ENCODE measurements around the gene RPP14. TPM values are rescaled to one million over a fixed set of nuclear protein-coding genes. Genes with fewer than 3 reads are reported as not detected.
A peak's percentile ranks its signal among the peaks of the same experiment; 100 is the strongest.
"Not testable (repeated sequence)": the region's sequence is repeated elsewhere in the genome, so short reads cannot be mapped to it uniquely, and the experiment has no call there.

The RPP14 gene
- total RNA-seq, 1 donor from 2014 or later = 15.2 TPM

GRCh38 chr3:58281069-58281468 is 25.0 kb upstream of the RPP14 start:
- H3K4me3 Mint-ChIP-seq (ENCODE audit: unreplicated experiment) = no peak overlapping the region
- no peak for TF ChIP-seq CTCF (IDR thresholded peaks at IDR 0.05; ENCODE audit: unreplicated experiment)
- H3K4me1 Mint-ChIP-seq (ENCODE audit: unreplicated experiment) = no peaks in the 10 kb centered on the region
- DNase-seq (ENCODE audit: low spot score) = no peak
- no peak overlapping the region for H3K27ac Mint-ChIP-seq (ENCODE audit: unreplicated experiment)
- no peaks in the 10 kb centered on the region for H3K9me3 Mint-ChIP-seq (ENCODE audit: unreplicated experiment)
- H3K36me3 Mint-ChIP-seq (ENCODE audit: low read depth, unreplicated experiment) = peaks cover 15% of the 10 kb centered on the region
- no peaks in the 10 kb centered on the region for H3K27me3 Mint-ChIP-seq (ENCODE audit: unreplicated experiment)

- Mint-ChIP-seq H3K27ac (ENCODE audit: unreplicated experiment) (no peak overlapping the region), H3K36me3 (ENCODE audit: low read depth, unreplicated experiment) (peaks cover 19% of the 10 kb centered on the region), H3K27me3 (ENCODE audit: unreplicated experiment) (no peaks in the 10 kb centered on the region), H3K4me1 (ENCODE audit: unreplicated experiment) (no peaks in the 10 kb centered on the region), H3K4me3 (ENCODE audit: unreplicated experiment) (no peak overlapping the region), H3K9me3 (ENCODE audit: unreplicated experiment) (no peaks in the 10 kb centered on the region)
- DNase-seq (ENCODE audit: low spot score) = no peak
- no peak for TF ChIP-seq CTCF (IDR thresholded peaks at IDR 0.05; ENCODE audit: unreplicated experiment)
Measured at GRCh38 chr3:58285334-58285733, 20.7 kb upstream of the RPP14 start.

- H3K36me3 Mint-ChIP-seq (ENCODE audit: low read depth, unreplicated experiment) = peaks cover 15% of the 10 kb centered on the region
- no peak for TF ChIP-seq CTCF (IDR thresholded peaks at IDR 0.05; ENCODE audit: unreplicated experiment)
- no peak for DNase-seq (ENCODE audit: low spot score)
- H3K4me3 Mint-ChIP-seq (ENCODE audit: unreplicated experiment) = no peak overlapping the region
- no peaks in the 10 kb centered on the region for H3K9me3 Mint-ChIP-seq (ENCODE audit: unreplicated experiment)
- H3K27ac Mint-ChIP-seq (ENCODE audit: unreplicated experiment) = no peak overlapping the region
- H3K4me1 Mint-ChIP-seq (ENCODE audit: unreplicated experiment) = no peaks in the 10 kb centered on the region
- peaks cover 1% of the 10 kb centered on the region for H3K27me3 Mint-ChIP-seq (ENCODE audit: unreplicated experiment)
Measured at GRCh38 chr3:58287354-58287753, 18.7 kb upstream of the RPP14 start.

GRCh38 chr3:58288011-58288728 is 17.9 kb upstream of the RPP14 start:
- H3K4me1 Mint-ChIP-seq (ENCODE audit: unreplicated experiment) = no peaks in the 10 kb centered on the region
- DNase-seq (ENCODE audit: low spot score) = no peak
- H3K27me3 Mint-ChIP-seq (ENCODE audit: unreplicated experiment) = peaks cover 1% of the 10 kb centered on the region
- H3K4me3 Mint-ChIP-seq (ENCODE audit: unreplicated experiment) = no peak overlapping the region
- H3K36me3 Mint-ChIP-seq (ENCODE audit: low read depth, unreplicated experiment) = peaks cover 15% of the 10 kb centered on the region
- no peaks in the 10 kb centered on the region for H3K9me3 Mint-ChIP-seq (ENCODE audit: unreplicated experiment)
- no peak for TF ChIP-seq CTCF (IDR thresholded peaks at IDR 0.05; ENCODE audit: unreplicated experiment)
- H3K27ac Mint-ChIP-seq (ENCODE audit: unreplicated experiment) = no peak overlapping the region

- not testable (repeated sequence) for H3K9me3 Mint-ChIP-seq (ENCODE audit: unreplicated experiment); H3K4me3 Mint-ChIP-seq (ENCODE audit: unreplicated experiment); DNase-seq (ENCODE audit: low spot score); H3K27me3 Mint-ChIP-seq (ENCODE audit: unreplicated experiment); H3K4me1 Mint-ChIP-seq (ENCODE audit: unreplicated experiment)
- Mint-ChIP-seq H3K36me3 (ENCODE audit: low read depth, unreplicated experiment) (peaks cover 20% of the 10 kb centered on the region), H3K27ac (ENCODE audit: unreplicated experiment) (peak overlapping the region; percentile 30)
Measured at GRCh38 chr3:58288964-58289613, 17.0 kb upstream of the RPP14 start.

- not testable (repeated sequence) for H3K9me3 Mint-ChIP-seq (ENCODE audit: unreplicated experiment); H3K27ac Mint-ChIP-seq (ENCODE audit: unreplicated experiment); H3K4me3 Mint-ChIP-seq (ENCODE audit: unreplicated experiment); H3K4me1 Mint-ChIP-seq (ENCODE audit: unreplicated experiment); DNase-seq (ENCODE audit: low spot score); H3K27me3 Mint-ChIP-seq (ENCODE audit: unreplicated experiment)
- H3K36me3 Mint-ChIP-seq (ENCODE audit: low read depth, unreplicated experiment) = peaks cover 13% of the 10 kb centered on the region
Measured at GRCh38 chr3:58290446-58290845, 15.6 kb upstream of the RPP14 start.
